Fibroblast of skin of left biceps (primary cell): ENCODE data around the gene CD300C.
"Not testable (repeated sequence)": the region's sequence is repeated elsewhere in the genome, so short reads cannot be mapped to it uniquely, and the experiment has no call there.

Experiments used
- DNase-seq, 2 experiments: peaks; one replicate each; pipeline ENCODE4 v3.0.0-alpha.2; 2013; ENCODE audit warnings: low read depth in 2 of 2

The CD300C gene

GRCh38 chr17:74545843-74546230 lies at the start of gene CD300C:
TSS of gene CD300C (minus strand) at chr17:74546115. CDS start at chr17:74545782, 333 bp downstream.
- no peak for DNase-seq

GRCh38 chr17:74595037-74595750 lies 49.3 kb upstream of the CD300C start:
- no peak for DNase-seq

GRCh38 chr17:74592087-74592990 lies 46.4 kb upstream of the CD300C start, which contains the start of gene CD300LD:
TSS of gene CD300LD (minus strand) at chr17:74592283. CDS start at chr17:74592202, 81 bp downstream.
- no peak for DNase-seq

GRCh38 chr17:74591503-74591902 lies 45.6 kb upstream of the CD300C start:
- no peak for DNase-seq

GRCh38 chr17:74585711-74586110 lies 39.8 kb upstream of the CD300C start:
- no peak for DNase-seq

- no peak for DNase-seq
These were observed 38.6 kb upstream of the CD300C start for GRCh38 chr17:74584292-74585060.

GRCh38 chr17:74582633-74583032 lies 36.7 kb upstream of the CD300C start:
- no peak for DNase-seq

- DNase-seq, result no peak
These were observed 34.0 kb upstream of the CD300C start for GRCh38 chr17:74579900-74580299.

GRCh38 chr17:74578979-74579378 lies 33.1 kb upstream of the CD300C start:
- DNase-seq, result no peak

- DNase-seq, result no peak
These were observed 28.7 kb upstream of the CD300C start for GRCh38 chr17:74574489-74575142.

GRCh38 chr17:74573635-74574034 lies 27.7 kb upstream of the CD300C start:
- DNase-seq, result not testable (repeated sequence)

GRCh38 chr17:74573169-74573568 lies 27.3 kb upstream of the CD300C start:
- DNase-seq, result no peak

- no peak for DNase-seq
These were observed 25.8 kb upstream of the CD300C start for GRCh38 chr17:74571621-74572270.

GRCh38 chr17:74569020-74570003 lies 23.4 kb upstream of the CD300C start:
- DNase-seq, result peak; percentile 71 to 75

- peak in 1 of 2 experiments; percentile 8 for DNase-seq
These were observed 22.4 kb upstream of the CD300C start for GRCh38 chr17:74568106-74568873.

GRCh38 chr17:74567397-74567796 lies 21.5 kb upstream of the CD300C start, which contains the start of gene CD300H:
TSS of gene CD300H (minus strand) at chr17:74567509.
- DNase-seq, result no peak

GRCh38 chr17:74566132-74566753 lies 20.3 kb upstream of the CD300C start:
- DNase-seq, result no peak

GRCh38 chr17:74565126-74565525 lies 19.2 kb upstream of the CD300C start:
- DNase-seq, result no peak
